ENCODE data around the gene B3GNT7. TPM values are rescaled to one million over a fixed set of nuclear protein-coding genes. Genes with fewer than 3 reads are reported as not detected.
"Not testable (repeated sequence)": the region's sequence is repeated elsewhere in the genome, so short reads cannot be mapped to it uniquely, and the experiment has no call there.

Gene B3GNT7
- total RNA-seq, 1 donor from 2014 or later = 7.2 TPM

DNA sequence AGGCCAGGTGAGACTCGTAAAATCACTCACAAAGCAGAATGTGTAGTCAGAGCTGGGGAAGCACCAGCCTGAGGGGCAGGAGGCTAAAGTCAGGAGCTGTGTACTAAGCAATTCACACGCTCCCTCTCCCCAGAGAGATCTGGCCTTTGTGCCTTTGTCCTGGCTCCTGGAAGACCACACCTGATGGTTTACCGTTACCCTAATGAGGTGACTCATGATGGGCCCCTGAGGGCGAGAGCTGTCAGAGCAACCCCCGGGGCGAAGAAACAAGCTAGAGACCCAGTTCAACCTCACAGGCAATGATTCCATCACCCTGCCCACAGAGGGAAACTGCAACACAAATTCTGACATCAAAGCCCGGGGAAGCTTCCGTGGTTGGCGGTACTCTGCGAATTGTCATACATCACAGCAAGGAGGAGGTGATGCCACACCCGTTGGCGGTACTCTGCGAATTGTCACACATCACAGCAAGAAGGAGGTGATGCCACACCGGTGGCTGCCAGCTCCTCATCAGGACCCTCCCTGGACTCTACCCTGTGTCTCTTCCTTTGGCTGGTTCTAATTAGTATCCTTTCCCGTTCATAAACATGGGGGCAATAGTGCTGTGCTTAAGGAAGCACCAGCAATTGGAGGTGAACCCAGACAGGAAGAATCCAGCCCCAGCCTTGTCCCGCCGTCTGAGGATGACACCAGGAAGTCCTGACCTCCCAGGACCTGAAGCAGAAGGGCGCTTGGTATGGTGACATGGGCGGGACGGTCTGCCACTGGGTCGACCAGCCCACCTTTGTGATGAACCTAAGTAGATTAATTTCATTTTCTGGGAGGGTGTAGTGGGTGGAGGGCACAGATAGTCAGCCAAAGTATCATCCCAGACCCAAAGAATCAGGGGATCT is 30.5 kb downstream of the B3GNT7 start:
- DNase-seq (ENCODE audit: low read depth in 2 of 2) = no peak

DNA sequence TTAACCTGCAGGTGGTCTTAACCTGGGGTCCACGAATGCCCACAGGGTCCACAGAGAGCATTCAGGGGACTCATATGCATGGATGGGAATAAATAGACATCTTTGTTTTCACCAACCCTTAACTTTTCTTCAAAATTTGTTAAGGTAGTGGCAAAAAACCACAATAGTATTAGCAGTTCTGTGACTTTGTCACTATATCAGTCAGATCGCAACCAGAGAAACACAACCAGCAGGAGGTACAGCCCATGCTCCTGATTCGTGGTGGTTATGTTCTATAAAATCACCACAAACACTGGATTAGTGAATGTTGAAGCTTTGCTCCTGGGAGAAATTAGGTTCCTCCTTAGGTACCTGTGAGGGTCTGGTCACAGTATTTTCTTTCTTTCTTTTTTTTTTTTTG is 31.6 kb downstream of the B3GNT7 start:
- no peak for DNase-seq (ENCODE audit: low read depth in 2 of 2)

DNA sequence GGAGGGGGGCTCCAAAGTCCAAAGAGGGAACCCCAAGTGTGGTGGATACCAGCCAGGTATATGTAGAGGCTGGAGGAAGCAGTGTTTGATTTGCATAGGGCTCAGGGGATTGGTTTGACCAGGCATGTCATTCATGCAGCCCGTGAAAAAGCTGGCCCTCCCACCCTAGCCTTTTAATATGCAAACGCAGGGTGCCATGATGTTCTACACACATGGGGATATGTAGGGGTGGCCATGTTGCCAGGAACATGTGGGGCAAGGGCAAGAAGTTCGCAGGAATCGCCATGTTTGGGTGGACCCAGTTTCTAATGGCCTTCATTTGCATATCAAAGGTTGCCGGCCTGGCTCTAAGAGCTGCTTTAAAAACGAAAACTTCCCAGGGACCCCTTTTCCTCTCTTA is 33.6 kb downstream of the B3GNT7 start:
- DNase-seq (ENCODE audit: low read depth in 2 of 2) = no peak

DNA sequence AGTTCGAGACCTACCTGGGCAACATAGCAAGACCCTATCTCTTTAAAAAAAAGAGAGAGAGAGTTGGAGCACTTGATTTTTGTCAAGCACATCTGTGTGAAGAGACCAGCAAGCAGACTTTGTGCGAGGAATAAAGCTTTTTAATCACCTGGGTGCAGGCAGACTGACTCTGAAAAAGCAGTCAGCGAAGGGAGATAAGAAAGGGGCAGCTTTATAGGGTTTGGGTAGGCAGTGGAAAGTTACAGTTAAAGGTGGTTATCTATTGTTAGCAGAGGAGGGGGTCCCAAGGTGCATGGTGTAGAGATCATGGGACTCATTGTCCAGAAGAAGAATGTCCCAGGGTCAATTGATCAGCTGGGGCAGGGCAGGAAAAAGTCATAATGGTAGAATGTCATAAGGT is 34.4 kb downstream of the B3GNT7 start:
- no peak for DNase-seq (ENCODE audit: low read depth in 2 of 2)

DNA sequence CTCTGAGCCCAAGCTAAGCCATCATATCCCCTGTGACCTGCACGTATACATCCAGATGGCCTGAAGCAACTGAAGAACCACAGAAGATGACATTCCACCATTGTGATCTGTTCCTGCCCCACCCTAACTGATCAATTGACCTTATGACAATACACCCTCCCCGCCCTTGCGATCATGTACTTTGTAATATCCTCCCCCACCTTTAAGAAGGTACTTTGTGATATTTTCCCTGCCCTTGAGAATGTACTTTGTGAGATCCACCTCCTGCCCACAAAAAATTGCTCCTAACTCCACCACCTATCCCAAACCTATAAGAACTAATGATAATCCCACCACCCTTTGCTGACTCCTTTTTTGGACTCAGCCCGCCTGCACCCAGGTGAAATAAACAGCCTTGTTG is 34.9 kb downstream of the B3GNT7 start:
- not testable (repeated sequence) for DNase-seq (ENCODE audit: low read depth in 2 of 2)

DNA sequence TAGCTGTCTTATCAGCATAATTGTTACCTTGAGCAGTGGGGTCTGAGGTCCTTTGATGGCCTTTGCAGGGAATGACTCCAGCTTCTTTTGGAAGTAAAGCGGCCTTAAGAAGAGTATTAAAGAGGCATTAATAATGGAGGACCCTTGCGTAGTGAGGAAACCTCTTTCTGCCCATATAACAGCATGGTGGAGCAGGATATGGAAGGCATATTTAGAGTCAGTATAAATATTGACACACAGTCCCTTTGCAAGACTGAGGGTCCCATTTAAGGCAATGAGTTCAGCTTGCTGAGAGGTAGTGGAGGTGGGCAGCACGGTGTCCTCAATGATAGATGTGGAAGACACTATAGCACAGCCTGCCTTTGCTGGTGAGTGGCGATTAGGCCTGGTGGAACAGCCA is 36.1 kb downstream of the B3GNT7 start:
- no peak for DNase-seq (ENCODE audit: low read depth in 2 of 2)

DNA sequence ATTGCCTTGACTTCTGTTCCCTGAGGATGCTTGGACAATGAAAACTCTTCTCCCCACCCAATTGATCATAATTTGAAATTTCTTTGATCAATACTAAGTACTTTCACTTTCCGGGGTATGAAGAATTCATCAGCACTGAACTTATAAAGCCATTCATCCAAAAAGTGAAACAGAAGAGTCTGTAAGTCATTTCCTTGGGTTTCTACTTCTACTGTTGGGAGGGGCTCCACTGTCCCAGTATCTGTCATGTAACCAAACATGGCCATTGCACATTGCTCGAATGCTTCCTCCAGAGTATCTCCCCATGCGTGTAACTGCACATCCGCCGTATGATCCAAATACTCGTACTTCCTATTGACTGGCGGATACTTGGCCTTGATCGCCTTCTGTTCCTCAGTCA is 38.5 kb downstream of the B3GNT7 start:
- DNase-seq (ENCODE audit: low read depth in 2 of 2) = no peak

DNA sequence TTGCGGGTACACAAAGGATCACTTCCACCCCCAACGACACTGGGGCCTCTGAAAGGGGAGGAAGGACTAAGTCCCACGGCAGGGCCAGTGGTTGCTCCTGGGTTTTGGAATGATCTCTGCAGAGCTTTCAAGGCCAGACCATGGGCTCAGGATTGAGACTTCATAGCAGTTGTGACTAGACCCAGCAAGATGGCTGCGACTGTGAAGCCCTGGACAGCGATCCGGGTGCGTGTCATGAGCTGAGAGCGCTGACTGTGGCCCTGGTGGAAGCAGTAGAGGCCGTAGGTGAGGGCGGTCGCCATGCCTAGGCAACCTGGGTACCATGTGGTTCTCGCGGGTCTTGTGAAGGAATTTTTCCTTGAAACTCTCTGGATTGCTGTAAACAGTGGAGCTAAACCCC is 41.4 kb downstream of the B3GNT7 start:
- DNase-seq (ENCODE audit: low read depth in 2 of 2) = no peak

DNA sequence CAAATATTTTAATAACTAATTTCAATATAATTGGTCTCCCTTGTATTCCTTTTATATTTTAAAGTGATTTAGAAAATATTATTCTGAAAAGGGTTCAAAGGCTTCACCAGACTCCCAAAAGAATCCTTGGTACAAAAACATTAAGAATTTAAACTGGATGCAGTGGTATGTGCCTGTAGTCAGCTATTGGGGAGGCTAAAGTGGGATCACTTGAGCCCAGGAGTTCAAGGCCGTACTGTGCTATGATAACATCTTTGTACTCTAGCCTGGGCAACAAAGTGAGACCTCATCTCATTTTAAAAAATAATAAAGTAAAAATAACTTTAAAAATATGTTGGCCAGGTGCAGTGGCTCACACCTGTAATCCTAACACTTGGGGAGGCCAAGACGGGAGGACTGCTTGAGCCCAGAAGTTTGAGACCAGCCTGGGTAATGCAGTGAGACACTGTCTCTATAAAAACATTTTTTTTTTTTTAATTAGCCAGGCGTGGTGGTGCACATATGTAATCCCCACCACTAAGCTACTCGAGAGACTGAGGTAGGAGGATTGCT is 54.1 kb downstream of the B3GNT7 start:
- DNase-seq (ENCODE audit: low read depth in 2 of 2) = no peak

DNA sequence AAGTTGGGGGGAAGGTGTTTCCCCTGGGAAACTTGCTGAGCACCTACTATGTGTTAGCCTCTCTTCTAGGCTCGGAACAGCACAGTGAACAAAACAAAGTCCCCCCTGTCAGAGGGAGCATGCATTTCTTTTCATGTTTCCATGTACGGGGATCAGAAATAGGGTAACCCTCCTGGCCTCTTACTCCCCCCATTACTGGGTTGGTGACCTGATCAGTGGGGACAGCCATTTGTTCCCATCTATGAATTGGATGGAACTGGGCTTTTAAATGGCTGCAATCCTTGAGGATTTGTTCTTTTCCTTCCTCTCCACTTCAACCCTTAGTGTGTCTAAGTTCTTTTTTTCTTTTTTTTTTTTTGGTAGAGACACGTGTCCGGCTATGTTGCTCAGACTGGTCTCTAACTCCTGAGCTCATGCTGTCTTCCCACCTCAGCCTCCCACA is 55.1 kb downstream of the B3GNT7 start:
- DNase-seq (ENCODE audit: low read depth in 2 of 2) = no peak

Other genes with a start within 250 kb of the B3GNT7 start
- gene ARMC9, start 197.1 kb upstream of the B3GNT7 start, total RNA-seq = 6.0 and 7.2 TPM in 2 replicates
- gene NCL, start 68.8 kb downstream of the B3GNT7 start, total RNA-seq = 107 and 139 TPM in 2 replicates
- gene NMUR1, start 134.7 kb downstream of the B3GNT7 start, total RNA-seq = not detected in 2 replicates
- not detected in 2 replicates for gene TEX44, start 197.2 kb downstream of the B3GNT7 start, total RNA-seq

Data from dermis microvascular lymphatic vessel endothelial cell (primary cell).